Stimulated activated CD4-positive, alpha-beta T cell treated with anti-CD3 and anti-CD28 coated beads, Interleukin-1b, Interleukin-23, amount 100 ng/mL, for 24 hours (primary cell): ENCODE measurements around the gene NSUN4.
"Not testable (repeated sequence)": the region's sequence is repeated elsewhere in the genome, so short reads cannot be mapped to it uniquely, and the experiment has no call there.

ENCODE experiments used
- DNase-seq, 4 experiments: peaks; one replicate each; pipeline ENCODE4 v3.0.0-alpha.2; 2020; ENCODE audit warnings: low read depth in 4 of 4, low spot score in 1 of 4

The NSUN4 gene

DNA sequence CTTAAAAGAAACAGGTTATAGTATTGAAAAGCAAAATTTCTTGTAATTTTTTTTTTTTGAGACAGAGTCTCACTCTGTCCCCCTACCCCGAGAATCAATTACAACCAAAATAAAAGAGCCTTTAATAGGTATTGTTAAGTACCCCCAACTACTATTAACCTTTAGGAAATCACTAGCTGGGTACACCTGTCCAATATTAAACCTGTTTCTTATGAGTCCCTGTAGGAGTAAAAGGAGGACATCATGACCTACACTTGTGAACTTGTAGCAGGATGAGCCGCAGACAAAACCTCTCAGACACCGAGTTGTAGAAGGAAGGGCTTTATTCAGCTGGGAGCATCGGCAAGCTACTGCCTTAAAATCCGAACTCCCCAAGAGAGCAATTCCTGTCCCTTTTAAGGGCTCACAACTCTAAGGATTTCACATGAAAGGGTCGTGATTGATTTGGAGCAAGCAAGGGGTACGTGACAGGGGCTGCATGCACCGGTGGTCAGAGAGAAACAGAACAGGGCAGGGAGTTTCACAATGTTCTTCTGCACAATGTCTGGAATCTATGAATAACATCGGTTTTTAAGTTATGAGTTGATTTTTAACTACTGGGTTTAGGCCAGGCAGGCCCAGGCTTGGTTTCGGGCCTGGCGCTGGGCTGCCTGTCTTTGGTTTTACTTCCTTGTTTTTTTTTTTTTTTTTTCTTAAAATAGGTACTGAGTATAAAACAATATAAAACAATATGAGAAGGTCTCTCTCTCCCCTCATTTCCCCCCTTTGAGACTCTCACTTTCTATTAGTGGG is 15.1 kb upstream of the NSUN4 start:
- not testable (repeated sequence) for DNase-seq

DNA sequence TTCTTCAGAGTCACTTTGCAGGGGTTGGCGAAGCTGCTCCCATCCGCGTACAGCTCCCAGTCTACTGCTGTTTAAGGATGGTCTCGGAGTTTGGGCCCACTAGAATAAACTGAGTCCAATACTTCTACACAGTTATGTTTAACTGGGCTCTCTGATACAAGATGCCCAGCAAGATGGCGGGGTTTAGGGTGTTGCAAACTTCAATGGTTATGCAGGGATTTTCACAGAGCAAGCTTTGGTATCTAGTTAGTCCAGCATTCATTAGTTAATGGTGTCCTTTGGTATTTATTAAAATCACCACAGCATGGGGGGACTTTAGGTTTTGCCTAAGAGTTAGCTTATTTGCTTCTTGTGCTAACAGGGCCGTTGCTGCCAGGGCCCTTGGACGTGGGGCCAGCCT is 12.4 kb upstream of the NSUN4 start:
- DNase-seq, result not testable (repeated sequence)

DNA sequence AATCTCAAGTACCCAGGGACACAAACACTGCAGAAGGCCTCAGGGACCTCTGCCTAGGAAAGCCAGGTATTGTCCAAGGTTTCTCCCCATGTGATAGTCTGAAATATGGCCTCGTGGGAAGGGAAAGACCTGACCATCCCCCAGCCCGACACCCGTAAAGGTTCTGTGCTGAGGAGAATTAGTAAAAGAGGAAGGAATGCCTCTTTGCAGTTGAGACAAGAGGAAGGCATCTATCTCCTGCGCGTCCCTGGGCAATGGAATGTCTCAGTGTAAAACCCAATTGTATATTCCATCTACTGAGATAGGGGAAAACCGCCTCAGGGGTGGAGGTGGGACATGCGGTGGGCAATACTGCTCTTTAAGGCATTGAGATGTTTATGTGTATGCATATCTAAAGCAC is 10.8 kb upstream of the NSUN4 start:
- not testable (repeated sequence) for DNase-seq

DNA sequence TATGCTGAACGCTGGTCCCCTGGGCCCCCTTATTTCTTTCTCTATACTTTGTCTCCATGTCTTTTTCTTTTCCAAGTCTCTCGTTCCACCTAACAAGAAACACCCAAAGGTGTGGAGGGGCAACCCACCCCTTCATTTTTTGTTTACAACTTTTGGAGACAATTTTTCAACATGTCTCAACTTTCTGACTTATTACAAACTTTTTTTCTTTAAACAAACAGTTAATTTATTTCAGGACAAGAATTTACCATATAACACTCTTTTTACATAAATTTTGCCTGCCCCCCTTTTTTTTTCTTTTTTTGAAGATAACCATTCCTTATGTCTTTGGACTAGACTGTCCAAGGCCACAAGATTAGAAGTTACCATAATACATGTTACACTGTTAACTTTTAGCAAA is 10.2 kb upstream of the NSUN4 start:
- DNase-seq, result not testable (repeated sequence)

DNA sequence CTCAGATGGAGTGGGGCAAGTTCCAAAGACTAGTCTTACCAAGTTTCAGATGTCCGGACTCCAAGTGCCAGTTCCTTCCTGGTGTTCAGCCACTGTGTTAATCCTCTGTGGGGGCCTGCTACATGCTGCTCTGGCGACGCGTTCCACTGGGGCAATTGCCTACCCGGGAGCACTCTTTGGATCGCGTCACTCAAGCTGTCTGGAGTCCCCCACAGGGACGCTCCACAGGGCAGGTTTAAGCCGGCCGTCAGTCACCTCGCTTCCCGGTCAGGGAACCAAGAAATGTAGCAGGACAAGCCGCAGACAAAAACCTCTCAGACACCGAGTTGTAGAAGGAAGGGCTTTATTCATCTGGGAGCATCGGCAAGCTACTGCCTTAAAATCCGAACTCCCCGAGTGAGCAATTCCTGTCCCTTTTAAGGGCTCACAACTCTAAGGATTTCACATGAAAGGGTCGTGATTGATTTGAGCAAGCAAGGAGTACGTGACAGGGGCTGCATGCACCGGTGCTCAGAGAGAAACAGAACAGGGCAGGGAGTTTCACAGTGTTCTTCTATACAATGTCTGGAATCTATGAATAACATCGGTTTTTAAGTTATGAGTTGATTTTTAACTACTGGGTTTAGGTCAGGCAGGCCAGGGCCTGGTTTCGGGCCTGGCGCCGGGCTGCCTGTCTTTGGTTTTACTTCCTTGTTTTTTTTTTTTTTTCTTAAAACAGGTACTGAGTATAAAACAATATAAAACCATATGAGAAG is 8.6 kb upstream of the NSUN4 start:
- DNase-seq, result not testable (repeated sequence)

DNA sequence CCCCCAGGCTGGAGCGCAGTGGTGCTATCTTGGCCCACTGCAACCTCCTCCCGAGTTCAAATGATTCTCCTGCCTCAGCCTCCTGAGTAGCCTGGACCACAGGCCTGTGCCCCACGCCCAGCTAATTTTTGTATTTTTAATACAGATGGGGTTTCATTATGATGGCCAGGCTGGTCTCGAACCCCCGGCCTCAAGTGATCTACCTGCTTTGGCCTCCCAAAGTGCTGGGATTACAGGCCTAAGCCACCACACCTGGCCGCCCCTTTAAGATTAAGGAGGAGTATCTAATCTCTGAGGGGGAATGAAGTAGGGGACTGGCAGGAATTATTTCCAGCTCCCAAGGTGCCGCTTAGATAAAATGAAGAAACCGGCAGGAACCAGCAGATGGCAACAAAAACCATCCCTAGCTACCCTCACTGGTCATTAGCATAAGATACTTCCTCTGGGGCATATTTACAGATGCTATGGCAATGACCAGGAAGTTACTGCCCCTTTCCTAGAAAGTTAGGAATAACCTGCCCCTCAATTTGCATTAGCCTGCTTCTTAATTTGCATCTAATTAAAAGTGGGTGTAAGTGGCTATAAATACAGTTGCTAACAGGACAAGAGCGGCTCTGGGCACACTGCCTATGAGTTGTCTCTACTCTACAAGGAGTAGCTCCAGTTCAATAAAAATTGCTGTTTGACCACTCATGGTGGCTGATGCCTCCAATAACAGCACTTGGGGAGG is 7.1 kb upstream of the NSUN4 start:
- no peak for DNase-seq

DNA sequence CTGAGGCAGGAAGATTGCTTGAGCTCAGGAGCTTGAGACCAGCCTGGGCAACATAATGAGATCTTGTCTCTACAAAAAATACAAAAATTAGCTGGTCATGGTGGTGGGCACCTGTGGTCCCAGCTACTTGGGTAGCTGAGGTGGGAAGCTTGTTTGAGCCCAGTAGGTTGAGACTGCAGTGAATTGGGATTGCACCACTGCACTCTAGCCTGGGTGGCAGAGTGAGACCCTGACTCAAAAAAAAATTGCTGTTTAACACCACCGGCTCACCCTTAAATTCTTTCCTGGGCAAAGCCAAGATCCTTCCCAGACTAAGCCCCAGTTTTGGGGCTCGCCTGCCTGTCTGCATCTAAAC is 6.6 kb upstream of the NSUN4 start:
- no peak for DNase-seq

DNA sequence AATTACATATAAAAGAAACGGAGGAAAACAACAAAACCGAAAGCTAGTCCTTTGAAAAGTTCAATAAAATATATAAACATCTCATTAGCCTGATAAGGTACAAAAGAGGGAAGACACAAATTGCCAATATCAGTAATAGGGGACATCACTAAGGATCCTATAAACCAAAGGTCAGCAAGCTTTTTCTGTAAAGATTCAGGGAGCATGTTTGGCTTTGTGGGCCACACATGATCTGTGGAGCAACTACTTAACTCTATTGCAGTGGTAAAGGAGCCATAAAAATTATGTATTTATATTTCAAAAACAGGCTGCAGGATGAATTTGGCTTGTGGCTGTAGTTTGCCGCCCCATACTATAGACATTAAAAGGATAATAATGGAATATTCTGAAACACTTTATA is 5.5 kb upstream of the NSUN4 start:
- no peak for DNase-seq

DNA sequence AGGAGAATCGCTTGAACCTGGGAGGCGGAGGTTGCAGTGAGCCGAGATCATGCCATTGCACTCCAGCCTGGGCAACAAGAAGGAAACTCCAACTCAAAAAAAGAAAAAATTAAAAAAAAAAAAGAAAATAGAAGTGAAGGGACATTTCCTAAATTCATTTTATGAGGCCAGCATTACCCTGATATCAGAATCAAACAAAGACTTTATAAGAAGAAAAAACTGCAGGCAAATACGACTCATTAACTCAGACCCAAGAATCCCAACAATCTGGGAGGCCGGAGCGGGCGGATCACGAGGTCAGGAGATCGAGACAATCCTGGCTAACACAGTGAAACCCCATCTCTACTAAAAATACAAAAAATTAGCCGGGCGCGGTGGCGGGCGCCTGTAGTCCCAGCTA is 3.2 kb upstream of the NSUN4 start:
- not testable (repeated sequence) for DNase-seq

DNA sequence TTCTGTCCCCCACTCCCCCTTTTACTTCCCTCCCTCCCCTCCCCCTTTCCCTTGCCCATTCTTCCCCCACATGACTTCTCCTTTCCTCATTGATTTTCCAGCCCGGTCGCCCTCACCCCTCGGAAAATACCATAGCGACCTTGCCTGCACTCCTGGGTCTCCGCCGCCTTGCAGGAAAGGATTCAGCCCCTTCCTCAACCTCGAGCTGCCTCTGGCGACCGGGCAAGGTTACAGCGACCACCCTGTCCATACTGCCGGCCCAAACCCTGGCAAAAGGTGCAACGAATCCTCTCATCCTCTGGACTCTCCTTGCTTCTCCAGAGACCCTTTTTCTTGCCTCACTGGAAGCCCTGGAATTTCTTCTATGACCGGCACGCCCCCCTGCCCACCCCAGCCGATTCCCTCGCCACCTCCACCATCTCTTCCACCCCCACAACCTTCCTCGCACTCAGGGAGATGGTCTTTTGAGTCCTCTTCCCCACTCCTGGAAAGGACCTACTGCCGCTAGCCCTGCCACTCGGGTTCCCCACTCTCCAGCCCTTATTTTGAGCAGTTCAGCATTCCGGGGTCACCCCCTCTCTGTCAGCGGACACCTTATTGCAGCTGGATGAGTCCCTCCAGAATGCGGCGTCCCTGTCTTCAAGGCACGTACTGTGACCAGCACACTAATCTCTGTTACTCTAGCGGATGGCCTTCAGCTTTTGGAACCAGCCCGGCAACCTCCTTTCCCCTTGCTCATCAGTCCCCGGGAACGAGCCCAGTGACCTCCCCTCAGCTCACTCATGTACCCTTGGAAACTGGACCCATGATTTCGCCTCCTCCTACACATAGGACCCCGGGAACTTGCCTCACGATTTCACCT is 846 bp downstream of the NSUN4 start:
- DNase-seq, result no peak

DNA sequence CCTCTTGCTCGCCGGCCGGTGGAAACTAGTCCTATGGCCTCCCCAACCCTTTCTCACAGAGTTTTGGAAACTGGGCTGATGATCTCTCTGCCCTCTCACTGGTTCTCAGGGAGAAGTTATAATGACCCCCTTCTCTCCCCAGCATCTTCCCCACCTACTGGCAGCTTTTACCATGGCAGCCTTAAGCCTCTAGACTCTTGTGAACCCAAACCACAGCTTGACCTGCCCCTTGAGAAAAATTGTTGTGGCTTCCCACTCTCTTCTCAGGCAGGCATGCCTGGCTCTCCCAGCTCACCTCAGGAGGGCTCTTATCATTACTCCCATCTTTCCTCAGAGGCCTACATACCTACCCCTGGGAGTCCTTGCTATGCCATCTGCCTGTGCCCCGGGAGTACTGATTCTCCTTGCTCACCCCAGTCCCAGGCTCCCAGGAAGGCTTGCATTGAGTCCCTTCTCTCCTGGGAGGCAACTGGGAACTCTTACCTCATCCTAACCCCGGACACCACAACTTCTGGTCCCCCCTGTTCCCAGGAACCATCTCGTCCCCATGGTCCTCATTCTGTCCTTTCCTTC is 1.6 kb downstream of the NSUN4 start:
- no peak for DNase-seq

DNA sequence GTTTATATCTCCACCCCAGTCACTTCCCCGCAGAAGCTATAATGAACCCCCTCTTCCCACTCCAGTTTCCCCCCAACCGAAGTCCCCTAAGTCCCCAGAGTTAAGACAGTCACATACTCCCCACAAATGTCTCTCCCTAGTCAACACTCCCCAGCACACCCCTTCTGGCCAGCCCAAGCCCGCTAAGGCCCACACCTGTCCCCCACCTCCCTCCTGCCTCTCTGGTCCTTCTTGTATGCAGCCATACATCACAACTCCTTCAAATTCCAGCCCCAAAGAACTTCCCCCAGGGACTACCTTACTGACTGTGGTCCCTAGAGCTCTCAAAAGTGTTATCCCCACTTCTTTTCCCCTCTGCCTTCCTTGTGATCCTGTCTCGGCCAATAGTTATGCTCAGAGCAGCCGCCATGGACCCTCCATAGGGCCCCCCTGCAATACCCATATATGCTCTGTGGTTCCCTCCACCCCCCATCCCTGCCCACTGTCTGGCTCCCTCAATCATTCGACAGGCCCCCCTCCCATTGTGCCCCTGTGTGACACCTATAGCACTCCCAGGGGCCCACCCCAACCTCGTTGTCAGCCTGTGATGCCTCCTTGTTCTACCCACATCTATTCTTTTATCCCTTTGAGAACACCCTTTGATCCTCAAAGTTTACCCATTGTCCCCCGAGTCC is 2.2 kb downstream of the NSUN4 start:
- DNase-seq, result no peak

DNA sequence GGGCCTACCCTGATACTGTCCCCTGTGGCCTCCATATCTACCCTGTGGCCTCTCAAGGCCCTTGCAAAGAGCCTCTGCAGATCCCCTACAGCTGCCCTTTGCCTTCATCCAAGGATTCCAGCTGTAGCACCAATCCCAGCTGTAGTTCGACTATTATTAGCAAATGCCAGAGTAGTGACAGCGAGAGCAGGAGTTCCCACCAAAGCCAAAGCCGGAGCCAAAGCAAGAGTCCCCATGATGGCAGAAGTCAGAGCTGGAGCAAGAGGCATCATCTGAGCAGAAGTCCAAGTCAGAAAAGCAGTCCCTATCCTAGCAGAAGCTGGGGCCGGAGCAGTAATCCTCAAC is 2.7 kb downstream of the NSUN4 start:
- DNase-seq, result no peak

DNA sequence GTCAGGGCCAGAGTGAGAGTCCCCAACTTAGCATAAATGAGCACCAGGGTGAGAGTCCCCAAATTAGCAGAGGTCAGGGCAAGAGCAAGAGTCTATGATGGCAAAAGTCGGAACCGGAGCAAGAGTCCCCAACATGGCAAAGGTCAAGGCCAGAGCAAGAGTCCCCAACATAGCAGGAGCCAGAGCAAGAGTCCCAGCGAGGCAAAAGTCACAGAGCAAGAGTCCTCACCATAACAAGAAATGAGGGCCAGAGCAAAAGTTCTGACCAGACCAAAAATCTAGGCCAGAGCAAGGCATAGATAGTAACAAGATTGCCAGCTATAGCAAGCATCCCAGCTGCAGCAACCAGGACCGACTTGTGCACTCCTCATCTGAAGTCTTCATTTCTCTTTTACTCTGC is 3.1 kb downstream of the NSUN4 start:
- DNase-seq, result no peak

DNA sequence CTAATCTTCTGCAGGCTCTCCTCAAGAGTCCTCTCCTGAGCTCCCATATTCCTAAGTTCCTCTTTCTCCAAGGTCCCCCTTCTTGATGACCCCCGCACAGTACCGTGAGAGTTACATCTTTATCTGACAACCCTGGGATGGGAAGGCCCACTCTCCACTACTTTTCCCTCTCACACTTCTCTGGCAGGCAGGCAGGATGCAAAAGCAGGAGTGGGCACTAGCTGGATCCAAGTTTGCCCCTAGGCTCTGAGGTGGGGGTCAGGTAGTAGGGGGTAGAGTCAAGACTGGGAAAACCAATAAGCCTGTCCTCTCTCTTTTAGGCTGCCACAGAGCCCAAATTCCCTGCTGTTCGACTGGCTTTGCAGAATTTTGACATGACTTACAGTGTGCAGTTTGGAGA is 3.9 kb downstream of the NSUN4 start:
- DNase-seq, result no peak

DNA sequence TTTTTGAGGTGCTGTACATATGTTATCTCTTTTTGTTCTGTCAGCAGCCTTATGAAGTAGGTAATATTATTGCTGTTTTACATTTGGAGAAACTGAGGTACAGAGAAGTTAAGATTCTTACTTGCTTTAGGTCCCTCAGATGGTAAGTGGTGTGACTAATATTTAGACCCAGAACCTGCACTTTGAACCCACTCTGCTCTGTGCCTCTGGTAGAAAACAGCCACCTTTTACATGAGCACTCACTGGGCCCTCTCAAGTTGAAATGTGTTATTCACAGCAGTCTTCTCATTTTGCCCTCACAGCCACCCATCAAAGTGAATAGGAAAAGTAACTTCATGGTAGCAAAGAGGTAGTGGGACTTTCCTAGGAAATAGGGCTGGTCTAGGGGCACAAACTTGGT is 4.7 kb downstream of the NSUN4 start:
- DNase-seq, result no peak

DNA sequence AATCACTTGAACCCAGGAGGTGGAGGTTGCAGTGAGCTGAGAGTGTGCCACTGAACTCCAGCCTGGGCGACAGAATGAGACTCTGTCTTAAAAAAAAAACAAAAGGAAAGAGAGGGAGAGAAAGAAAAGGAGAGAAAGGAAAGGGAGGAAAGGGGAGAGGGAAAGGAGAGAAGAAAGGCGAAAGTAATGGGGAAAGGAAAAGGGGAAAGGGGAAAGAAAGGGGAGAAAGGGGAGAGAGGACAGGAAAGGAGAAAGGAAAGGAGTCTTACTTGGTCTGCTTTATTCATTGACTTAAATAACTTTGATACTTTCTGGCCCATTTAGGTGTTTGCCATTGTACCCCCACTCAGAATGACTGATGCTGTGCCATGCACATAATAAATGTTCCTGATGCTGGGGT is 11.8 kb downstream of the NSUN4 start:
- no peak for DNase-seq

DNA sequence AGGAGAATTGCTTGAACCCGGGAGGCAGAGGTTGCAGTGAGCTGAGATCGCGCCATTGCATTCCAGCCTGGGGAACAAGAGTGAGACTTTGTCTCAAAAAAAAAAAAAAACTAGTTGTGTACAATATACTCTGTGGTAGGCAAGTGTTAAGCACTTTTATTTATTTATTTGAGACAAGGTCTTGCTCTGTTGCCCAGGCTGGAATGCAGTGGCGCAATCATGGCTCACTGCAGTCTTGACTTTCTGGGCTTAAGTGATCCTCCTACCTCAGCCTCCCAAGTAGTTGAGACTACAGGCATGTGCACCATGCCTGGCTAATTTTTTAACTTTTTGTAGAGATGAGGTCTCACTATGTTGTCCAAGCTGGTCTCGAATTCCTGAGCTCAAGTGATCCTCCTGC is 15.3 kb downstream of the NSUN4 start:
- DNase-seq, result not testable (repeated sequence)

DNA sequence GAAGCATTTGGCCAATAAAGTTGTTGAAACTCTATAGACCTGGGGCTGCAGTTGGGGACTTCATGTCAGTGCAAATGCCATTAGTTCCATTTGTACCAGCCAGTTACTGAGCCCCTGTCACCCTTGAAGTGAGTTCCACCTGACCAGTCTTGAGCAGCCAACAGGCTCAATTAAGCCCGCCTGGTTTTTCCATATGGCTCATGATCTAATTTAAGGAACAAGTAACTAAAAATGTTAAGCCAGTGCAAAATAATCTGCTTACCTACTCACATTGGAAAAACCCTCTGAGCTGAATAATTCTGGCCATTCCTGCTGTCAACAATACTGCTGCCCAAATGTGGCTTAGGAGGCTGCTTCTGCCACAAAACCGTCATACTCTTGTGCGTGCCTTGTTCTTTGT is 21.6 kb downstream of the NSUN4 start:
- no peak for DNase-seq

DNA sequence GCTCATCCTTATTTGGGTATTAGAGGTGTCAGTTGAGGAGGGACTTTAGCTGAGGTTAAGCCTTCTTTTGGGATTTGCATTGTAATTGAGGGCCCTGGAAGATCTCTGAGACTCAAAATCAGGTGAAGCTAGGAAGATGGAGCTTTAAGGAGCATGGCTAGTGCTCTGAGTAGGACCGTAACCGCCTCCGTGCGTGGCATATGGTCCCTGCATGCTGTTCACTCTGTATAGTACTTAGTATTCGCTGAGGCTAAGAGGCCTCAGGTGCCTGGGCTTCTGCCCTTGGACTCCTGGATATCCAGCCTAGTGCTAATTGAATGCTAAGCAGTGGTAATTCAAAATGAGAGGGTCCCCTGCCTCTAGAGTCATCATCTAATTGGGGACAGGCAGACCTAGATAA is 22.5 kb downstream of the NSUN4 start:
- no peak for DNase-seq
